Measurements from ENCODE around the gene CCDC83.
"Not testable (repeated sequence)": the region's sequence is repeated elsewhere in the genome, so short reads cannot be mapped to it uniquely, and the experiment has no call there.

CCDC83 gene

DNA sequence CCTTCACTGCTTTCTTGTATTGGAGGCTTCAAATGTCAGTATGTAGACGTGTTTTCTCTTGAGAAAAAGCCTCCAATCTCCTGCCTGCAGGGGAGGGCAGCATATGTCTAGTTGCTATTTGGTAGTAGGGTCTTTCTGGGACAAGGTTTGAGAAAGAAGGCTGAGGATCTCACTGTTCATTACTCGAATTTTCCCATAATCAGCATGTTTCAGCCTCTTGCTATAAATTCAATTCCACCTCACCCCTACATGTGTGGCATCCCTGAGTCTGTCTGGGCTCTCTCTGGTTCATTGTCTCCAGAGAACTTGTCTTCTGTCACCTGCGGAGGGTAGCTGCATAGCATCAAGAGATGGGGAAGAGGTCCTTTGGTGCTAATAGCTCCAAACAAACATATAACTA, 19.5 kb upstream of the CCDC83 start:
- DNase-seq = no peak
- no peak for ATAC-seq

DNA sequence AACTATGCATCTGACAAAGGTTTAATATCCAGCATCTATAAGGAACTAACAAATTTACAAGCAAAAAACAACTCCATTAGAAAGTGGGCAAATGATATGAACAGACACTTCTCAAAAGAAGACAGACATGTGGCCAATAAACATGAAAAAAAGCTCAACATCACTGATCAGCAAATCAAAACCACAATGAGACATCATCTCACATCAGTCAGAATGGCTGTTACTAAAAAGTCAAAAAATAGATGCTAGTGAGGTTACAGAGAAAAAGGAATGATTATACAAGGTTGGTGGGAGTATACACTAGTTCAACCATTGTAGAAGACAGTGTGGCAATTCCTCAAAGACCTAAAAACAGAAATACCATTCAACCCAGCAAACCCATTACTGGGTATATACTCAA, 14.3 kb upstream of the CCDC83 start:
- not testable (repeated sequence) for DNase-seq, ATAC-seq

DNA sequence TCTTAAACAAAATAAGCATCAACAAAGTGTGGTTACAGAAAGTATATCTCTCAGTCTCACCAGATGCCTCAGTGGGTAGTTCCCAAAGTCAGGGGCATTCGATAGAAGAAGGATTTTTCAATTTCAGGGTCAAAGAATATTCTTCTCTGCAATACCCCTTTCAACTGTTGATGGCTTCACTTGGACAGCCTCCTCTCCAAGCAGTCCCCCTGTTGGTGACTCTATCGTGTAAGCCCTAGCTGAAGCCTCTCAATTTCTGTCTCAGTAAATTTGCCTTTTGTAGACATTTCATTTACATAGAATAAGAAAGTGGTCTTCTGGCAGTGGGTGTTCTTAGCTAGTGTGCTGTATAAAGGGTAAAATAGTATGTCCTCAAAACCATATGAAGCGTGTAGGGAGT, 11.3 kb upstream of the CCDC83 start:
- DNase-seq = no peak
- no peak for ATAC-seq

DNA sequence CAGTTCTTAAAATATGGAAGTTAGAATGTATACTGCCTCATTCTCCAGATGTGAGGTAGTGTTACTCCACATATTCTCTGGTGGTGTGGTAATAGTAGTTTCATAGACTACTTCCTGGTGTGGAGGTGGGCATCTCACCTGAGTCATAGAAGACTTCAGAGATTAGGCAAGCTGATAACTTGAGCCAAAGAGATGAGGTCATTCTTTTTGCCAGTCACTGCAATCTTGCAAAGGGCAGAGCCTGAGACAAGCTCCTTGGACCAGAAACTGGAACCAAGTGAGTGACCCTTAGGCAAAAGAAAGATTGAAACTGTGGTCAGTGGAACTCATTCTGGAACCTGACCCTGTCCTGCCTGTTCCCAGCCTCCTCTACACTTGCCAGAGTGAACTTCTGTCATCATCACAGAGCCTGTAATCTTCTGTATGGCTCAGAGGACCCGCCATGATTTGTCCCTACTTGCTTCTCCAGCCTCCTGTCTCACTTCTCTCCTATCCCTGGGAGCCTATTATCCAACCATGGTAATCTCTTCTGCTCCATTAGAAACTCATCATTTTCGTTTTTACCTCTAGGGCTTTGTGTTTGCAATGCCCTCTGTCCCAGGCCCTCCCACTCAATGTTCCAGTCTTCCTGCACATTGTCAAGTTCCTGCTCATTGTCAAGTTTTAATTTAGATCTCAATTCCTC, 10.6 kb upstream of the CCDC83 start:
- DNase-seq (no peak), ATAC-seq (peak; percentile 92)

DNA sequence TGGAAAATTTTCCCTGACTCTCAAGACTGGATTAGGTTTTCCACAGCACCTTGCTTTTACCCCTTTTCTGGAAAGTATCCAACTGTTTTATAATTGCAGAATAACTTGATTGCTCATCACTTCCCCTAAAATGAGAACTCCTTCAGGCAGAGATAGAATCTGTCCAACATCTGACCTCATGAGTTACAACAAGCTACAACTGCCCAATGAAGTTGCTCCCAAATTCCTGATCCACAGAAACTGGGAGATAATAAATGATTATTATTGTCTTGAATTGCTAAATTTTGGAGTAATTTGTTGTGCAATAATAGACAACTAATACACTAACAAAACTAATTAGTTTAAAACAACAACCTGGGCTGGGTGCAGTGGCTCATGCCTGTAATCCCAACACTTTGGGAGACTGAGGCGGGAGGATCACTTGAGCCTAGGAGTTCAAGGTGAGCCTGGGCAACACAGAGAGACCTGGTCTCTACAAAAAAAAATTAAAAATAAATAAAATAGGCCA, 10.0 kb upstream of the CCDC83 start:
- DNase-seq (no peak), ATAC-seq (no peak)

DNA sequence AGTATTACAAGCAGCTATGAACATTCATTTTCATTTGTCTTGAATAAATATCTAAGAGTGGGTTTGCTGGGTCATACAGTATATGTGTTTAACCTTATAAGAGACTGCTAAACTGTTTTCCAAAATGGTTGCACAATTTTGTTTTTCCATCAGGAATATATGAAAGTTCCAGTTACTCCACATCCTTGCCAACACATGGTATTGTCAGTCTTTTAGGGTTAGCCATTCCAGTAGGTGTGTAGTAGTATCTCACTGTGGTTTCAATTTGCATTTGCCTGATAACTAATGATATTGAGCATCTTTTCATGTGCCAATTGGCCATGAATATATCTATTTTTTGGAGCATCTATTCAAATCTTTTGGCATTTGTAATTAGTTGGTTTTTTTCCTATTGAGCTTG, 7.7 kb upstream of the CCDC83 start:
- ATAC-seq (no peak), DNase-seq (no peak)

DNA sequence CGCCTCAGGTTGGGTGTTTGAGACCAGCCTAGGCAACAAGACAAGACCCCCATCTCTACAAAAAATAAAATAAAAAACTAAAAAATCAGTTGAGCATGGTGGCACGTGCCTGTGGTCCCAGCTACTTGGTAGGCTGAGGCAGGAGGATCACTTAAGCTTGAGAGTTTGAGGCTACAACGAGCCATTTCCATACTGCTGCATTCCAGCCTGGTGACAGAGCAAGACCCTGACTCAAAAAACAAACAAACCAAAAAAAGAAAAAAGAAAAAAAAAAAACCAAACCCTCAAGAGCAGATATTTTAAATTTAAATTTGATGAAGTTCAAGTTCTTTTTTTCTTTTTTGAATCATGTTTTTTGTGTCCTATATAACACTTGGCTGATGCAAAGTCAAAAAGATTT, 7.2 kb upstream of the CCDC83 start:
- no peak for ATAC-seq
- no peak for DNase-seq

DNA sequence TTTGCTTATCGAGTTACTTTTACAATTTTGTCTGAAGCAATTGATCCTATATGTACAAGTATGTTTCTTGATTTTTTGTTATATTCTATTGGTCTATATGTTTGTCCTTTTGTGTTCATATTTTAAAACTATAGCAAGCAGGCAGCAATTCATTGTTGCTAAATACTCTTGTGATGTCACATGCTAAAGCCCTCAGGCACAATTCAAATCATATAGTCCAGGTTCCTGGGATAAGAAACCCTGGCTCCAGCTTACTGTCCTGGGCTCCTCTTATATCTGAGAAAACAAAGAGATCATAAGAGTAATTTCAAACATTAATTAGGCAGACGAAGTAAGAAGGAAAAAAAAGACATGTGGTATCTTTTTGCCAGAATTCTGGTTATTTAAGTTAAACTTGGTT, 6.6 kb upstream of the CCDC83 start:
- ATAC-seq = no peak
- DNase-seq = no peak

DNA sequence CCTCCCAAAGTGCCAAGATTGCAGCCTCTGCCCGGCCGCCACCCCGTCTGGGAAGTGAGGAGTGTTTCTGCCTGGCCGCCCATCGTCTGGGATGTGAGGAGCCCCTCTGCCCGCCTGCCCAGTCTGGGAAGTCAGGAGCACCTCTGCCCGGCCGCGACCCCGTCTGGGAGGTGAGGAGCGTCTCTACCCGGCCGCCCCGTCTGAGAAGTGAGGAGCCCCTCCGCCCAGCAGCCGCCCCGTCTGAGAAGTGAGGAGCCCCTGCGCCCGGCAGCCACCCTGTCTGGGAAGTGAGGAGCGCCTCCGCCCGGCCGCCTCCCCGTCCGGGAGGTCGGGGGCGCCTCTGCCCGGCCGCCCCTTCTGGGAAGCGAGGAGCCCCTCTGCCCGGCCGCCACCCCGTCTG, 2.4 kb upstream of the CCDC83 start:
- not testable (repeated sequence) for ATAC-seq, DNase-seq

DNA sequence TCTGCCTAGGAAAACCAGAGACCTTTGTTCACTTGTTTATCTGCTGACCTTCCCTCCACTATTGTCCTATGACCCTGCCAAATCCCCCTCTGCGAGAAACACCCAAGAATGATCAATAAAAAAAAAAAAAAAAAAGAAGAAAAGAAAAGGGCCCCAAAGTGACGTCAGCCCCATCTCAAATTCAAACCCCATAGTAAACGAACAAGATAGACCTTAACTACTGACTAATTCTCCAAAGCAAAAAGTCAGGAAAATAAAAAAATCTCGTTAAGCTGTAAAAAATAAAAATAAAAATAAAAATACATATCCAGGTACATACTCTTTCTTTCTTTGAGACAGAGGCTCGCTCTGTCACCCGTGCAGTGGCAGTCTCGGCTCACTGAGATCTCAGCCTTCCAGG, 1.6 kb upstream of the CCDC83 start:
- not testable (repeated sequence) for ATAC-seq, DNase-seq

DNA sequence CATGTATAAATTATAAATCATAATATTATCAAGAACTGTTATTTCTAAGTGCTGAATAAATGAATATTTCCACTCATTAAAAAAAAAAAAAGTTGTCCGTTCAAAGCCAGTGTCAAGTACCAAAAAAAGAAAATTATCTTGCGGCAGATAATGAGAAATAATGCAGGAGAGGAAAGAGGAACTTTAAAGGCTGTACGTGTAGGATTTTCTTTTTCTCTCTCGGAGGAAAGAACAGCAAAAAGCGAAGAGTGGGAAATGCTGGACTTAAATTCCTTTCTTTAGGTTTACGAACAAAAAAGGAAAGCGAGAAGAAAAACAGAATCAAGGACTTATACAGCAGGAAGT, 999 bp upstream of the CCDC83 start:
- ATAC-seq (no peak), DNase-seq (no peak)

DNA sequence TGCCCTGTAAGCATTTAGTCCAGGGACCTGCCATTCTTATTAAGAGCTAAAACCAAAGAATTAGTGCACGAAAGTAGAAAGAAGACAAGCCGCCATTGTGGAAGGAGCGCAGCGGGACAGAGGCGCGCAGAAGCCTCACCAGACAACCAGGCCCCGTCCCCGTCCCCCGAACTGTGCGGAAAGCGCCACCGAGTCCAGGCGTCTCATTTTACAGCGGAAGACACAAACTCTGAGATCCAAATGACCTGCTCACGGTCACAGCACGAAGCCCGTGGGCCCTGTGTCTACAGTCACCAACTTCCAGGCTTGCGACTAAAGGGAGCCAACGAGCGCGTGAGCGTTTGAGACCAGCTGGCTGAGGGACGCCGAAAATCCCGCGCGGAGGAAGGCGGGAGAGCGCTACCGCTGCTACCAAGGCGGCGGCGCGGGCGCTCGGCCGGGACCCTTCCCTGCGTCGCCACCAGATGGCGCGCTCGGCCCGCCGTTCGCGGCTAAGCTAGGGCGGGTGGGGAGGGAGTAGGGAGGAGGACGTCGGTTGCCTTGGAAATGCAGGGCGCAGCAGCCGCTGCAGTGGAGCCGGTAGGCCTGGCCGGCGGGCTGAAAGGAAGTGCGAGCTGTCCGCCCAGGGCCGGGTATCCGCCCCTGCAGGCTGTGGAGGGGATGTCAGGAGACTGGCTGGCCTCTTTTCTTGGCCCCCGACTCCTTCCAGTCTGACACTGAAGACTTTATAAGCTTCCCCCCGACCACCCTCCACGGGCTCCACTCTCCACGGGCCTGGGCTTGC, 434 bp upstream of the CCDC83 start:
- ATAC-seq (peak; percentile 98), DNase-seq (peak; percentile 94)

DNA sequence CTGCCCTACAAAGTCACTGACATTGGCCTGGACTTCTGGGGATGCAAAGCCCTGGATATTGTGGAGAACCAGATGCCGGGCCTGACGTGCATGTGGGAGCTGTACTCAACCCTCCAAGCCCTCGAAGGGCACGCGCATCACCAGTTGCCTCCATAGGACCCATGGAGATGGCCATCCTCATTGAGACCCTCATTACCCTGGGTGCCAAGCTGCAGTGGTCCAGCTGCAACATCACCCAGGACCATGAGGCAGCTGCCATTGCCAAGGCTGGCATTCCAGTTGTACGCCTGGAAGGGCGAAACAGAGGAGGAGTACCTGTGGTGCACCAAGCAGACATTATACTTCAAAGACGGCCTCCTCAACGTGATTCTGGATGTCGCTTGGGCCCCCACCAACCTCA, 1.9 kb downstream of the CCDC83 start:
- no peak for ATAC-seq
- DNase-seq = no peak

DNA sequence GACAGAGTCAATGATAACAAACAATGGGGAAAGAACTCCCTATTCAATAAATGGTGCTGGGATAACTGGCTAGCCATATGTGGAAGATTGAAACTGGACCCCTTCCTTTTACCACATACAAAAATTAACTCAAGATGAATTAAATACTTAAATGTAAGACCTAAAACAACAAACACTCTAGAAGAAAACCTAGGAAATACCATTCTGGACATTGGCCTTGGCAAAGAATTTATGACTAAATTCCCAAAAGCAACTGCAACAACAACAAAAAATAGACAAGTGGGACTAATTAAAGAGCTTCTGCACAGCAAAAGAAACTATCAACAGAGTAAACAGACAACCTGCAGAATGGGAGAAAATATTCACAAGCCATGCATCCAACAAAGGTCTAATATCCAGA, 4.4 kb downstream of the CCDC83 start:
- DNase-seq, ATAC-seq: not testable (repeated sequence)

DNA sequence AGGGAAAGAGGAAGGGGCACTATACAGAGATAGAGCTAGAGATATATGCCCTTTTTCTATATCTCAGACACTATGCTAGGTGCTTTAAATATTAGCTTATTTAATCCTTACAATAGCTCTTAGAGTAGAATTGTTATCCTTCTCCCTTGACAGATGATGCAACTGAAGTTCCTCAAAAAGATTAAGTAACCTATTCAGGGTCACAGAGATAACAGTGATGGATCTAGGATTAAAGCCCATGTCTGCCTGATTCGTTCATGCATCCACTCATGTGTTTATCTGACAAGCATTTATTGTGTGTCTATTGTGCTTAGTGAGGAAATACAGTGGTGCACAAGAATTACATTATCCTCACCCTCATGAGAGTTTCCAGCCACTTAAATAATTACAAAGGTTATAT, 8.7 kb downstream of the CCDC83 start:
- no peak for ATAC-seq
- no peak for DNase-seq

DNA sequence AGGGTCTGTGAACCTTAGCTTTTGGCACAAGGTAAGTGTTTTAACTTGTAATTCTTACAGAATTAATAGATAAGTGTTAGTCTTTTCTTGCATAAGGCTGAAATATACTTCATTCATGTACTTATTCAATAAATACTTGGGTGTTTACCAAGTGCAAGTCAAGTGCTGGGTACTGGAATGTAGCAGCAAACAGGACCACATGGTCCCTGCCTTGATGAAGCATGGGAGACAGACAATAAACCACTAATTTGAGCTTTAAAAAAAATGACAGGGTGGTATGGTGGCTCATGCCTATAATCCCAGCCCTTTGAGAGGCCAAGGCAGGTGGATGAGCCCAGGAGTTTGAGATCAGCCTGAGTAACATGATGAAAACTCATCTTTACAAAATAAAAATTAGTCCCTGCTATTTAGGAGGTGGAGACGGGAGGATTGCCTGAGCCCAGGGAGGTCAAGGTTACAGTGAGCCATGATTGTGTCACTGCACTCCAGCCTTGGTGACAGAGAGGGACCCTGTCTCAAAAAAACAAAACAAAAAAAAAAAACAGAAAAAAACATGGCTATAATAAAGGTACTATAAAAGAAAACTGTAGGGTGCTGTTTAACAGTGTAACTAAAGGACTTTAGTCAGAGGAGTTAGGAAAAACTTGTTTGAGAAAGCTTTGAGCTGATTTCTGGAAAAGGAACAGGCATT, 11.1 kb downstream of the CCDC83 start:
- DNase-seq (no peak), ATAC-seq (no peak)

DNA sequence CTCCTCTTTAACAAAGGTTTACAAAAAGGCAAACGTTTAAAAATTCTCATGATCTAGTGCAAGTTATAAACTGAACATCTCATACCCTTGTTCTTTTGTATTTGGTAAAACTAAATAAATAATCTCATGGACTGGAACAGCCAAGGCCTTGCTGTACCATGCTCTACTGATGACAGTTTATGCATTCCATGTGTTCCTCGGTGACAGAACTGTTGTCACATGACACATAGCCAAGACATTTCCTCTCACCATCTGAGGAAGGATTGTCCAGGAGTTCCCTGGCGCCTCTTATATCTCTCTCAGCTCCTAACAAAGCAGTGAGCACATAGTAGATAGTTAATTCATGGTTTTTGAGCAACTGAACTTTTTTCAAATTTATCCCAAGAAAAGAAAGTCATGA, 12.6 kb downstream of the CCDC83 start:
- DNase-seq (no peak), ATAC-seq (no peak)

DNA sequence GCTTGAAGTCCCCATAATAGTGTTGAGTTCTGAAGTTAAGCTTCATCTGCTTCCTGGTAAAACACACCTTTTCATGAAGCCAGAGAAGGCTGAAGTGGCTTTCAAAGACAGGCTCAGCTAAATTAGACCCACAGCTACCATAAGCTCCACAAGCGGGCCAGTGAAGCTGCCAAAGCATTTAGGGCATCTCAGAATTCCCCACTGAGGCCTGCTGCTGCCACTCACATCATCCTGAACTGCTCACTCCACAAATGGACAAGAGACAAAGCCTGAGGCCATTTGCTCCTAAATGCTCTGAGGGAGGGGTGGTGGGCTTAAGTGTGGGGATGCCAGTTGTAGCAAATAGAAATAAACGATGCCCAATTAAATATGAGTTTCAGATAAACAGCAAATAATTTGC, 14.6 kb downstream of the CCDC83 start:
- DNase-seq (no peak), ATAC-seq (no peak)

DNA sequence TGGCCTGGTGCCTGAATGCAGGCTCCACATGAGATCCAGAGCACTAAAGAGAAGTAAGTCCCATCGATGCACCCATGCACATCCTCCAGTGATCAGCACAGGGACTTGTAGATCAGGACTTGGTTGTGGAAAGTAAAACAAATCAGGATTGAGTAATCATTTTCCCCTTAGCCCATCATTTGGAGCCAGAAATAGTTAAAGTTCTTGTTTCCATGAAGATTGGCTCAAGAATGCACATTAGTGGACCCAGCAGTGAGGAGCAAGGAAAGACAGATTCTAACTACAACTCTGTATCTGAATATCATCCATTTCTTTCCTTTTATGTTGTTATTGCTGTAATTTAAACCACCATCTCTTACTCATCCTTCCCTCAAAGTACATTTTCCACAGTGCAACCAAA, 19.1 kb downstream of the CCDC83 start:
- DNase-seq = no peak
- peak; percentile 40 for ATAC-seq

DNA sequence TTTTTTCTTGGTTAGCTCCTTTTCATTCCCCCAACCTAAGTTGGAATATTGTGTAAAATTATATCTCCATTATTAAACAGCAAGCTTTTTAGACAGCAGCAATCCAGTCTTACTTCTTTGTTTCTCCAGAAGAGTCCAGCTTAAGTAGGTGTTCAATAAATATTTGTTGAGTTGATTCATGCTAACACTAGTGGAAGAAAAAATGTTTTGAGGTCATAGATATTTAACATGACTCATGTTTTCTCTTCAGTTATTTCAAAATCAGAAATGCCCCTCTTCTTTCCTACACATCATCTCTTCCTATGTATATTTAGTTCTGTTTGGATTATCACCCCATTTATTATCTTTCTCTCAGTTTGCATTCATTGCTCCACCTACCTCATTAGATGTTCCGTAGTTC, 20.3 kb downstream of the CCDC83 start:
- ATAC-seq (no peak), DNase-seq (no peak)

DNA sequence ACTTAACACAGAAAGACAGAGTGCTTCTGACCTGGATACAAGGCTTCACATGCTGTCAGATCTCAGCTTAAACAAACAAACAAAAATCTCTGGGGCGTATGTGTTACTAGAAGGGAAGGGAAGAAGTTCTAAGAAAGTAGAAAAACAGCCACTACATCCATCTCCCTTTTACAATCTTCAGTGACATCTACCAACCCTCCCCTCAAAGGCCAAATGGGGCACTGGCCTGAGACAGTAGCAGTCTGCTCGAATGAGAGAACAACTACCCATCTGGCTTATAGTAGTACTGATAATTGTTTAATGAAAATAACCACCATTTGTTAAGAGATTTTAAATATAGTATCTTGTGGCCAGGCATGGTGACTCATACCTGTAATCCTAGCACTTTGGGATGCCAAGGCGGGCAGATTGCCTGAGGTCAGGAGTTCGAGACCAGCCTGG, 29.4 kb downstream of the CCDC83 start:
- DNase-seq = no peak
- ATAC-seq = no peak

DNA sequence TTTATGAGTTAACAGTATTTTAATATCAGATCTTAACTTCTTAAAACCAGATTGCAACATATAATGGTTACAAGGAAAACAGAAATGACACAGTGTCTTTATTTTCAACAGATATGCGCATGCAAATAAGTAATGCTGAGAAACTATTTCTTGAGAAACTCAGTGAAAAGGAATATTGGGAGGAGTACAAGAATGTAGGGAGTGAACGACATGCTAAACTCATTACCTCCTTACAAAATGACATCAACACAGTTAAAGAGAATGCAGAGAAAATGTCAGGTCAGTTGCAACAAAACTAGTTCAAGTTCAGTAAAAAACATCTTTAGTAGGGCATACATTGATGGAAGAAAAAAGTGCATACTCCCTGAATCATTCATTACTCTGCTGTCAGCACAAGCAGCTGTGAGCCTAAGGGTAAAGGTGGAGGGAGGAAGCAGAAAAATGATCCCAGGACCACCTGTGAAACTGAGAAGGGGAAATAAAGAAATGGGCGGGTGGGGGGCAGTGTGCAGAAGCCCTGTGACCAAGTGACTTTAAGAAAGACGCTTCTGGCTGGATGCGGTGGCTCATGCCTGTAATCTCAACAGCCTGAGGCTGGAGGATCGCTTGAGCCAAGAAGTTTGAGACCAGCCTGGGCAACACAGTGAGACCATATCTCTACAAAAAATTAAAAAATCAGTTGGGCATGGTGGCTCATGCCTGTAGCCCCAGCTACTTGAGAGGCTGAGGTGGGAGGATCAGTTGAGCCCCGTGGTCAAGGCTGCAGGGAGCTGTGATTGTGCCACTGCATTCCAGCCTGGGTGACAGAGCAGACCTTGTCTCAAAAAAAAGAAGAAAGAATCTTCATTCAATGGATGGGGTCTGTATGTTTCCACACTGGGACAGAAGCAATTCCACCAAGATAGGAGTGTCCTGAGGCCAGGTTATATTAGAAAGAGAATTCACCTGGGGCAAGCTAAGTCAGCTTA, 31.2 kb downstream of the CCDC83 start:
- DNase-seq = no peak
- no peak for ATAC-seq
